ENCODE results near the gene CFHR4.
"Not testable (repeated sequence)": the region's sequence is repeated elsewhere in the genome, so short reads cannot be mapped to it uniquely, and the experiment has no call there.

CFHR4 gene

DNA sequence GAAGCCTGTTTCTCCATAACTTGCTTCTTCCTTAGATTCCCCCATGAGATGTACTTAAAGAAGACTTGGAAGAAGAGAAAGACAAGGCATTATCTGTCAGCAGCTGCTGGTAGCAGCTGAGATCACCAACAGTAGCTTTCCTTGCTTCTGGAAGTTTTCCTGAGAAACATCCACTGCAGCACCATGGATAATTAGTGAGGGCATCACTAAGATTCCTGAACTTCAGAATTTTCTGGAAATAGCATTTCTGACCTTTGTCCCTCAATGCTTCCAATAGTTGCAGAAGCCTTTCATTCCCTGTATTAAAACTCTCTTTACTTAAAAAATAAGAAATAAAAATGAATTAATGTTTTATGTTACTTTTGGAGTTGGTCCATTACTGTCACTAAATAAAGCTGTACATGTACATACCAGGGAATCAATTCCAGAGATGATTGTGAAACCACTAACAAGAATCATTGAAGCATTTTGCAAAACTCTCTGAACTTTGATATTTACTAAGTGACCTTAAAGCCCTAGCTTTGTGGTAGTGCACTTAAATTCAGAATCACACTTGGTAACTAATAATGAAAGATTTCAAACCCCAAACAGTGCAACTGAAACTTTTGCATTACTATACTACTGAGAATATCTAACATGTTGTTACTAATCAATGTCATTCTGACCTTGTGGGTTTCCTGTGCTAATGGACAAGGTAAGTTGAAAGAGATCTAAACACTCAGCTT is at the start of gene CFHR4:
Gene CFHR4, plus strand, starts transcription at position 538 of the 725 bp plus-strand sequence. Its CDS starts 99 bp downstream, at position 637.
- DNase-seq (ENCODE audit: low read depth): no peak

DNA sequence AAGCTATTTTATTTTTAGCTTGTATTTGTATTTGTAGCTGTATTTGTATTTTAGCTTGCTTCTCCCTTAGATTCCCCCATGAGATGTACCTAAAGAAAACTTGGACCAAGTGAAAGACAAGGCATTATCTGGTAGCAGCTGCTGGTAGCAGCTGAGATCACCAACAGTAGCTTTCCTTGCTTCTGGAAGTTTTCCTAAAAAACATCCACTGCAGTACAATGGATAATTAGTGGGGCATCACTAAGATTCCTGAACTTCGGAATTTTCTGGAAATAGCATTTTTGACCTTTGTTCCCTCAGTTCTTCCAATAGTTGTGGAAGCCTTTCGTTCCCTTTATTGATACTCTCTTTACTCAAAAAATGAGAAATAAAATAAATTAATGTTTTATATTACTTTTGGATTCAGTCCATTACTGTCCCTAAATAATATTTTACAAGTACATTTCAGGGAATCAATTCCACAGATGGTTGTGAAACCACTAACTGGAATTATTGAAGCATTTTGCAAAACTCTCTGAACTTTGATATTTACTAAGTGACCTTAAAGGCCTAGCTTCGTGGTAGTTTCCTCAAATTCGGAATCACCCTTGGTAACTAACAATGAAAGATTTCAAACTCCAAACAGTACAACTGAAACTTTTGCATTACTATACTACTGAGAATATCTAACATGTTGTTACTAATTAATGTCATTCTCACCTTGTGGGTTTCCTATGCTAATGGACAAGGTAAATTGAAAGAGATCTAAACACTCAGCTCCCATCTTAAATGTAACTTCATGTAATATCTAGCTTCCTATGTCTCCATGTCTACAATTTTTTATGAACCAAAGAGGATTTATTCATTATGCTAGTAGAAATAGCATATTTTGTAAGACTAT is 38.0 kb upstream of the CFHR4 start:
- DNase-seq (ENCODE audit: low read depth): not testable (repeated sequence)

DNA sequence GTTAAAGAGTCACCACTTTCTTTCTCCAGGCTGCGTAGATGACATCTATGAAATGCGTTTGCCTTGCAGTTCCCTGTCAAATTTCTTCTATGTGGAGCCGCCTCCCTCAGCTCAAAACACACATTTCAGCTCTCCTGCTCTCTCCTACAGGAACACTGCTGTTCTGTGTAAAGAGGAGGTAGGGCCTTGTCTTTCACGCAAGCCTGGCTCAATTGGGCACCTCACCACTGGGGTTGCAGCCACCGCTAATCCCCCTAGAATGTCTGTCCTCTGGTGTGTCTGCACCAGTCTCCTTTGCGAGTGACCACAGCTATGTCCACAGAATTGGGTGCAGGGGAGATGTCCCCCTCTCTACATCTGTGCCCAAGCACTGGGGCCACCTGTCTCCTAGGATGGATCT is 31.8 kb upstream of the CFHR4 start:
- no peak for DNase-seq (ENCODE audit: low read depth)

DNA sequence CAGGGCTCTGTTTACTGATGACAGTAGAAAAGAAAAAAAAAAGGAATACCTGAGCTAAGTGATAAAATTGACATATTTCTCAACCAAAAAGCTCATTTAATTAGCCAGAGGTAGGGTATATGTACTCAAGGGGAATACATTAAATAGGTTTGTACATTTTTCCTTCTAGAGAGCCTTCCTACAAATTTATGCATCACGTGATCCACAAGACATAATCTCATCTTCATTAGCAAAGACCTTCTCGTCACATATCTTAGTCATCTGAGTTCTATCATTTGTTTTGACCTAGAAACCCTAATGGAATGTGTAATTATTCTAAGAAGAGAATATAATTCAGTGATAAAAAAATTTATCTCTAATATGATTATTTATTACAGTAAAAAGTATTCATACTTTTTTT is 30.7 kb upstream of the CFHR4 start:
- no peak for DNase-seq (ENCODE audit: low read depth)

DNA sequence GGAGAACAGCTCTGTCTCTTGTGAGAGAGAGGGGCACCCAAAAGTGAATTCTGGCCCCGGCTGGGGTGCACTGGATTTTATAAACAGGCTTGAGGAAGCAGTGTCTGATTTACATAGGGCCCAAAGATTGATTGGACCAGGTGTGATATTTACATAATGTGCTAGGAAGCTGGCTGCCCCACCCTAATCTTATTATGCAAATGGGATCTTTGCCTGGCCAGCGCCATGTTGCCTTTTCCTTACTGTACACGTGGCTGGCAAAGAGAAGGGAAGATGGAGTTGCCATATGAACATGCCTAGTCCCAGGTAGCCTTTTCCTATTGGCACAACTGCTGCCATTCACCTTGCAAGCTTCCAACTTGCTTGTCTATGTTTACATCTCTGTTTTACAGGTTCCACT is 29.0 kb upstream of the CFHR4 start:
- no peak for DNase-seq (ENCODE audit: low read depth)

DNA sequence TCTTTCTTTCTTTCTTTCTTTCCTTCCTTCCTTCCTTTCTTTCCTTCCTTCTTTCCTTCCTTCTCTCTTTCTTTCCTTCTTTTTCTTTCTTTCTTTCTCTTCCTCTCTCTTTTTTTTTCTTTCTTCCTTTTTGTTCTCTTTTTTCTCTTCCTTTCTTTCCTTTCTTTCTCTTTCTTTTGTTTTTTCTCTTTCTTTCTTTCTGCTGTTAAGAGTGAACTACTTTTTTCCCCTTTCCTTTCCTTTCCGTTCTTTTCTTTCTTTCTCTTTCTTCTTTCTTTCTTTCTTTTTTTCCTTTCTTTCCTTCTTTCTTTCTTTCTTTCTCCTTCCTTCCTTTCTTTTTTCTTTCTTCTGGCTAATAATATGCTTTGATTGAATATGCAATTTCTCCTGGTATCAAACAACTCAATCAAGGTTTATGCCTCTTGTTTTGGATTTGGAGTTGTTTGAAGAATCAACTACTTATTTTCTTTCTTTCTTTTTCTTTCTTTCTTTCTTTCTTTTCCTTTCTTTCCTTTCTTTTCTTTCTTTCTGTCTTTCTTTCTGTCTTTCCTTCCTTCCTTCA is 27.4 kb upstream of the CFHR4 start:
- DNase-seq (ENCODE audit: low read depth): no peak

DNA sequence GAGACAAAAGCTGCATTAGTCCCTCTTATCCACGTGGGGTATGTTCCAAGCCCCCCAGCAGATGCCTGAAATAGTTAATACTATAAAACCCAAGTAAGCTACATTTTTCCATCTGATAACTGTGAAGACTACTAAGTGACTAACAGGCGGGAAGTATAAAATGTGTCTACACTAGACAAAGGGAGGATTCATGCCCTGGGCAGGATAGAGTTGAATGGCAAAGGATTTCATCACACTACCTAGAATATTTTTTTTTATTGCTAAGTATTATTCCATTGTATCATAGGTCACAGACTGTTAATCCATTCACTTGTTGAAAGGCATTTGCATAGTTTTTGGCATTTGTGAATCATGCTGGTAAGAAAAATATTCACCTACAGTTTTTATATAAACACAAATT is 26.4 kb upstream of the CFHR4 start:
- no peak for DNase-seq (ENCODE audit: low read depth)

DNA sequence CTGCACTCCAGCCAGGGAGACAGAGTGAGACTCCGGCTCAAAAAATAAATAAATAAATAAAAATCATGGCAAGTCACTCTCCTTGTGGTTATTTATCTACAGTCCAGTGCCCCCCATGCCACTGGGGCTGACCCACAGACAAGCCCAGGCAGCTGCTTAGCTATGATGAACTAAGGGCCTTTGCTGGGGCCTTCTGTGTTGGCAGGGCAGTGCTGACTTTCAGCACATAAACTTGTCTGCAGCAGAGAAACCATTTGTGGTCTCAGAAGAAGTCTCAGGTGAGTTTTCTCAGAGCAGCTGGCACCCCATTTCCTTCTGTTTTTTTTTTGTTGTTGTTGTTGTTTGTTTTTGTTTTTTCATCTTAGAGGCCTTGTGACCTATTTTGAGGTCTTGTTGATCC is 20.9 kb upstream of the CFHR4 start:
- DNase-seq (ENCODE audit: low read depth): no peak

DNA sequence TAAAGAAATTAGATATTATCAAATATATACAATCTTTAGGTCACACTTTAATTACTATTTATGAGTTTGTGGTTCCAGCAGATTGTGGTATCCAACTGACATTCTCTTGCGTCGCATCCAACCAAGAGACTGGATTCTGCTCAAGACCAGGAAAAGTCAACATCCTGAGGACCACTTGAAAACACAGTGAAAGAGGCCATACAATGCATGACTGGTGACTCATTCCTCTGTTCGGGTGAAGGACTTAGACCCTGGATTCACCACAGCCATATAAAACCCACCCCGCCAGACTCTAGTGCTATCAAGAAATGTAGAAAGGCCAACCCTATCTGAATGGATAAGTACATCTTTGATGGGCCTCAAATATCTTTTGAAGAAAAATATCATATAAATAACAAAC is 14.5 kb upstream of the CFHR4 start:
- no peak for DNase-seq (ENCODE audit: low read depth)

DNA sequence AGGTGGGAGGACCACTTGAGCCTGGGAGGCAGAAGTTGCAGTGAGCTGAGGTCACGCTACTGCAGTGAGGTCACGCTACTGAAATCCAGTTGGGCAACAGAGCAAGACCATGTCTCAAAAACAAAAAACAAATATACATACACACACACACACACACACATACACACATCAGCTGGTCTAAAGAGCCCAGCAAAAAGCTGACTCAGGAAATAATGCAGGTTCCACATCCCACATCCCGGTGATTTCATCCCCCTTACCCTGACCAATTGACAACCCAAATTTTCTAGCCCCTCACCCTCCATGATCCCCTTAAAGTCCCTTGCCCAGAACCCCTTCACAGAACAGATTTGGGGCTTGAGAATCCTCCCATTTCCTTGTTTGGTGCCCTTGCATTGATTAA is 11.9 kb upstream of the CFHR4 start:
- DNase-seq (ENCODE audit: low read depth): no peak

DNA sequence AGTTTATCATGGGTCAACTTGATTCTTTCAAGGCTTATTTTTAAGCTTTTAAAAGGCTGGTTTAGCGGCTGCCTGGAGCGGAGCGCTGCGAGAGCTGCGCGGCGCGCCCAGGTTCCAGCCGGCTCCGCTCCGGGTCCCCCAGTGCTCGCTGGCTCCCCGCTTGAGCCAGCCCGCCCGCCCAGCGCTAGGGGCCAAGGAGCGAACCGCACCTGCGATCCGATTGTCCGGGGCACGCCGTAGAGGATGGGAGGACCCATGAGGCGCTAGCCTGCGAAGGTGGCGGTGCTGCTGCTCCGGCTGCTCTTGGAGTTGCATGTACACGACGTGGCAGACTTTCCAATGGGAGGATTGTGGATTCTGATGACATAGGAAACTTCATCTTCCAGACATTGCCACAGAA is 9.9 kb upstream of the CFHR4 start:
- DNase-seq (ENCODE audit: low read depth): no peak

DNA sequence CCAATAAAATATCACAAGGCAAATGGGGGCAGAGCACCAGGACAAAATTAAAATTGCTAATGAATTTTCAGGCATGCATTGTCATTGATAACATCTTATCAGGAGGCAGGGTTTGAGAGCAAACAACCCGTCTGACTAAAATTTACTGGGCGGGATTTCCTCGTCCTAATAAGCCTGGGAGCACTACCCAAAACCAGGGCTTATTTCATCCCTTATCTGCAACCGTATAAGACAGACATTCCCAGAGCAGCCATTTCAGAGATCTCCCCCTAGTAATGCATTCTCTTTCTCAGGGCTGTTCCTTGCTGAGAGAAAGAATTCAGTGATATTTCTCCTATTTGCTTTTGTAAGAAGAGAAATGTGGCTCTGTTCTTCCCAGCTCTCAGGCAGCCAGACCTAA is 1.3 kb upstream of the CFHR4 start:
- DNase-seq (ENCODE audit: low read depth): not testable (repeated sequence)

DNA sequence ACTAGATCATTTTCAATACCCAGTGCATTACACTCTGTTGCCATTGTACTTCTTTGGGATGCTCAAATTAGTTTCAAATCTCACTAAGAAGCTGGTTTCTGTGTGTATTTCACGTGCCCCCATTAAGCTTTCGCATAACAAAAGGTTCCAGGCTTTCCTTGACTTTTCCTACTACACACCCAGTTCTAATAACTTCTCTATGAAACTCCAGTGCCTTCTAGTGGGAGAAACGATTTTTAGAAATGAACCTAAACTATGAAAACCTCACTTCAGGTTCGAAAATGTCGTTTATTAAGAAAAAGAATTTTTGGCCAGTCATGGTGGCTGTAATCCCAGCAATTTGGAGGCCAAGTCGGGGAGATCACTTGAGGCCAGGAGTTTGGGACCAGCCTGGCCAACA is 2.8 kb downstream of the CFHR4 start:
- no peak for DNase-seq (ENCODE audit: low read depth)

DNA sequence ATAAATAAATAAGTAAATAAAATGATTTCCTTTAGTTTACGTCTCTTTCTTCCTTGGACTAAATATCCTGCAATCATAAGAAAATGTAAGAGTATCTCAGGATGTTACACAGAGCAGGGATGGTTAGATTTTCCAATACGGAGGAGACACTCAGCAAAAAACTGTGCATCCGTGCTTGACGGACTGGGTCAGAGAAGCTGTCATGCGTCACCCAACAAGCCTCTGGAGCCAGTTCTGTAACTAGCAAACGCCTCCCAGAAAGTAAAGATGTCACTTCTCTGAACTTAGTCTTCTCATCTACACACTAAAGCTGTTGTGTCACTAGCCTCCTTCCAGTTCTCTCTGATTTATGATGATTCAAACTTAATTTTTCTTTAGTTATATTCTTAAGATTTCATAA is 3.4 kb downstream of the CFHR4 start:
- no peak for DNase-seq (ENCODE audit: low read depth)

DNA sequence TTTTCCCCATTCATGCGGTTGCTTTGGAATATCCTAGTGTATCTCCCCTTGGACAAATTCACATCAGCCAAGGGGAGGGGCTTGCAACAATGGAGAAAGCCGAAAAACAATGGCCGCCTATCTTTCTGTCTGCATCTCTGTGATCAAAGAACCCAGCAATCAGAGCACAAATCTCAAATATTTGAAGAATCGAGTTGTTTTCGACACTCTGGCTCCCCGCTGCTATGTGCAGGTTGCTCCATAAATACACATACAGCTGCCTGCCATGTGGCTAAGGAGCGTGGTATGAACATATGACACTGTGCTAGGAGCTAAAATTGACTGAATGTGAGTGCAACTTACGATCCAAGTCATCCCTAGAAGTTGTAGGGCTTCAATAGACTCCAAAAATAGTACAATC is 8.5 kb downstream of the CFHR4 start:
- no peak for DNase-seq (ENCODE audit: low read depth)

DNA sequence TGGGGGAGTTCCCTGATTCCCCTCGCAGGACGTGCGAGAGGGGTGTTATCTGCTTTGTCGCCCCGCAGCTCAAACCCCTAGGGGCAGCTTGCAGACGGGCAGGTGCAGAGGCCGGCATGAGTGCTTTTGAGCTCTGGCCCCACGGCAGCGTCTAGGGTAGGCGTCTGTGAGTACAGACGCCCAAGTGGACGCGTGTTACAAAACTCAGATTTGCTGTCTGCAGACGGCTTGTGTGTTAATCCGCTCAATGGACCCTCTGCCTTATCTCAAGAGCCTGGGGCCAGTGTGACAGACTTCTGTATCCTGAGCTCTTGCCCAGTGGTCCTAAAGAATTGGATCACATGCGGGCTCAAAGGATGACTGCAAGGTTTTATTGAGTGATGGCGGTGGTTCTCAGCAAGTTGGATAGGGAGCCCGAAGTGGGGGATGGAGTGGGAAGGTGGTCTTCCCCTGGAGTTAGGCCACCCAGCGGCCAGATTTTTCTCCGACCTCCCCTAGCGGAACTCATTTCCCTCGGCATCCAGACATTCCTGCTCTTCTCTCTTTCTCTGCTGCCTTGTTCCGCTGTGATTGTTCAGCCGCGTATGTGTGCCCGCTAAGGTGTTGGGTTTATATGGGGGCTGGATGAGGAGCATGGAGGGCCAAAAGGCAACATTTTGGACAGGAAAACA is 9.4 kb downstream of the CFHR4 start:
- DNase-seq (ENCODE audit: low read depth): no peak

DNA sequence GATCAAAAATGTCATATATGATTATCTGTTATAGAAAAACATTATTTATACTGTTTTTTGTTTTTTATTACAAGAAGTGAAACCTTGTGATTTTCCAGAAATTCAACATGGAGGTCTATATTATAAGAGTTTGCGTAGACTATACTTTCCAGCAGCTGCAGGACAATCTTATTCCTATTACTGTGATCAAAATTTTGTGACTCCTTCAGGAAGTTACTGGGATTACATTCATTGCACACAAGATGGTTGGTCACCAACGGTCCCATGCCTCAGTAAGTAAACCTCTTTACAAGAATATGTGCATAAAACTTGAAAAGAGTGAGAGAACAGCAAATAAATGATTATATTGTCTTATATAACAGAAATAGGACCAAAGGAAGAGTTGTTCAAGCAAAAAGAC is 14.5 kb downstream of the CFHR4 start:
- no peak for DNase-seq (ENCODE audit: low read depth)

DNA sequence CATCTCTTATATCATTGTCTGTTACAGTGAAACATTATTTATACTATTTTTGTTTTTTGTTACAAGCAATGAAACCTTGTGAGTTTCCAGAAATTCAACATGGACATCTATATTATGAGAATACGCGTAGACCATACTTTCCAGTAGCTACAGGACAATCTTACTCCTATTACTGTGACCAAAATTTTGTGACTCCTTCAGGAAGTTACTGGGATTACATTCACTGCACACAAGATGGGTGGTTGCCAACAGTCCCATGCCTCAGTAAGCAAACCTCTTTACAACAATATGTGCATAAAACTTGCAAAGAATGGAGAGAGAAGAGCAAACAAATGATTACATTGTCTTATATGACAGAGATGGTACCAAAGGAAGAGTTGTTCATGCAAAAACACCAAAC is 22.4 kb downstream of the CFHR4 start:
- DNase-seq (ENCODE audit: low read depth): no peak

DNA sequence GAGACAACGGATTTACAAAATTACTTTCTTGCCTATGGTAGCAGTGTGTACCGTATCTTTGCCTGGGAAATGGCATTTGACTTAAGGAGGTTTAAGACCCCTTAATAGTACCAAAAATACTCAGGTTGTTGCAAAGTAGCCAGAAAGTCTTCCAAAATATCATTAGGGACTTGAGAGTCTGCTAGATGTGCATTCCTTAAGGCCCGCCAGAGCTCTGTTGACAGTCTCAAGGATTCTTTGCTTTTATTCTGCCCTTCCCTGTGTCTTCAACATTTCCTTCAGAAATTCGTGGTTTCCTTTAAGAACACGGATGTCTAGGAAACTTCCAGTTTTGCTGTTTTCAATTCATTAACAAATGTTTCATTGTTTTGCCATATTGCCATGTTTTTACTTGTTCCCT is 24.4 kb downstream of the CFHR4 start:
- not testable (repeated sequence) for DNase-seq (ENCODE audit: low read depth)

DNA sequence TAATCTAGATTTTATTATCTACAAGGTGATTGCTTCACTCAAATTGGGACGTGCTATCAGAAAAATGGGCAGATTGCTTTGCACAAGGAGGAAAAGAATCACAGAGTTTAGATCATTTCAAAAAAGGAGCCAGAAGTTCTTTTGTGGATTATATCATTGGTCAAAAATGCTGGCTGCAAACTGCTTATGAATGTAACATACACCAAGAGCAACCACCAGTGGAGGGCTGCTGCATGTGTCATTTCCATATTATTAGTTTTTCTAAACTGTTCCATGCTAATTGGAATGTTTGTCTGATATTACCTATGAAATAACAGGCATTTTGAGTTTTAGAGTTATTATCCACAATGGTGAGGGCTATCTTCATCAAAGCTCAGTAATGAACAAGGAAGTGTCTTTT is 39.0 kb downstream of the CFHR4 start:
- DNase-seq (ENCODE audit: low read depth): not testable (repeated sequence)

DNA sequence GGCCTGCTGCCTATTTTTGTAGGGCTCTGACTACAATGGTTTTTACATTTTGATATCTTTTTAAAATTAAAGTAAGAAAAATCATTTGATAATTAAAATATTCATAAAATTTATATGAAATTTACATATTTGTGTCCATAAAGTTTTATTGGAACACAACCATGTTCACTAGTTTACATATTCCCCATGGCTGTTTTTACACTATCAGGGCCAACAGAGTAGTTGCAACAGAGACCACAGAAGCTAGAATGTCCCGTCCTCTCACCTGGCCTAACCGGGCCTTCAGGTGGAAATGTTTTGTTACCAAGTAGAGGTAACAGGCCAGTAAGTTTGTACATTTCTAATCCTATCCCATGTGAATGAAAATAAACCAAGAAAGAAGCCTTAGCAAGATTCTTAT is 45.0 kb downstream of the CFHR4 start:
- not testable (repeated sequence) for DNase-seq (ENCODE audit: low read depth)

DNA sequence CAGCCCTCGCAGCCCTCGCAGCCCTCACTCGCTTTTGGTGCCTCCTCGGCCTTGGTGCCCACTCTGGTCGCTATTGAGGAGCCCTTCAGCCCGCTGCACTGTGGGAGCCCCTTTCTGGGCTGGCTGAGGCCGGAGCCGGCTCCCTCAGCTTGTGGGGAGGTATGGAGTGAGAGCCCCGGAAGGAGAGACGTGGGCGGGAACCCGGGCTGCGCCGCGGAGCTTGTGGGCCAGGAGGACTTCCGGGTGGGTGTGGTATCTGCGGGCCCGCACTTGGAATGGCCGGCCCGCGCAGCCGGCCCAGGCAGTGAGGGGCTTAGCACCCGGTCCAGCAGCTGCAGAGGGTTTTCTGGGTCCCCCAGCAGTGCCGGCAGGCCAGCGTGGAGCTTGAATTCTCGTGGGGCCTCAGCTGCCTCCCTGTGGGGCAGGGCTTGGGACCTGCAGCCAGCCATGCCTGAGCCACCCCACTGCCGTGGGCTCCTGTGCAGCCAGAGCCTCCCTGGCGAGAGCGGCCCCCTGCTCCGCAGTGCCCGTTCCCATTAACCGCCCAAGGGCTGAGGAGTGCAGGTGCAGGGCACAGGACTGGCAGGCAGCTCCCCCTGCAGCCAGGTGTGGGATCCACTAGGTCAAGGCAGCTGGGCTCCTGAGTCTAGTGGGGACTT is 45.8 kb downstream of the CFHR4 start:
- DNase-seq (ENCODE audit: low read depth): no peak

All from CMK (cell line).